ENCODE results near the gene LAMTOR1.

DNA sequence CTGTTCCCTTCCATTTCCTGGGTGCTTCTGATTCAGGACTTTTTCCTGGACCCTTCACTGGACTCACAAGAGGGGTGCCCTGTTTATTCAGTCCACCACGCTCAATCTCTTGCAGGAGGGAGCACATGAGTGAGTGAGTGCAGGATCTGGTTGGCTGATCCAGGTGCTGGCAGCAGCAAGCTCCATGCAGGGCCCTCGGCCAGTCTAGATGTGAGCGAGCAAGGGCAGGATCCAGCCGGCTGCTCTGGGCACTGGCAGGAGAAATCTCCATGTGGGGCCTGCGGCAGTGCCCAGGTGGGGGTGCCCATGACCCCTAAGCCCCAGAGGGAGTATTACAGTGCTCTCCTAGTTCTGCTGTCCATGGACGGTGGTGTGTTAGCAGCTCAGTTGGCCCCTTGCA is 20.9 kb upstream of the LAMTOR1 start:
- TF ChIP-seq, protein P1, sequence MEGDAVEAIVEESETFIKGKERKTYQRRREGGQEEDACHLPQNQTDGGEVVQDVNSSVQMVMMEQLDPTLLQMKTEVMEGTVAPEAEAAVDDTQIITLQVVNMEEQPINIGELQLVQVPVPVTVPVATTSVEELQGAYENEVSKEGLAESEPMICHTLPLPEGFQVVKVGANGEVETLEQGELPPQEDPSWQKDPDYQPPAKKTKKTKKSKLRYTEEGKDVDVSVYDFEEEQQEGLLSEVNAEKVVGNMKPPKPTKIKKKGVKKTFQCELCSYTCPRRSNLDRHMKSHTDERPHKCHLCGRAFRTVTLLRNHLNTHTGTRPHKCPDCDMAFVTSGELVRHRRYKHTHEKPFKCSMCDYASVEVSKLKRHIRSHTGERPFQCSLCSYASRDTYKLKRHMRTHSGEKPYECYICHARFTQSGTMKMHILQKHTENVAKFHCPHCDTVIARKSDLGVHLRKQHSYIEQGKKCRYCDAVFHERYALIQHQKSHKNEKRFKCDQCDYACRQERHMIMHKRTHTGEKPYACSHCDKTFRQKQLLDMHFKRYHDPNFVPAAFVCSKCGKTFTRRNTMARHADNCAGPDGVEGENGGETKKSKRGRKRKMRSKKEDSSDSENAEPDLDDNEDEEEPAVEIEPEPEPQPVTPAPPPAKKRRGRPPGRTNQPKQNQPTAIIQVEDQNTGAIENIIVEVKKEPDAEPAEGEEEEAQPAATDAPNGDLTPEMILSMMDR (IDR thresholded peaks at IDR 0.05), result no peak
- TF ChIP-seq POLR2A (IDR thresholded peaks at IDR 0.05), result no peak
